Osteocyte (in vitro differentiated cells): ENCODE data around the gene ANKRD39. TPM values are rescaled to one million over a fixed set of nuclear protein-coding genes. Genes with fewer than 3 reads are reported as not detected.

Experiments
- DNase-seq: peaks from one replicate; pipeline ENCODE4 v3.0.0; 2021; ENCODE audit warnings: mixed read lengths; ENCODE audit not compliant: unreplicated experiment; ENCODE audit errors: extremely low spot score
- H3K27ac Mint-ChIP-seq: one replicate; pipeline ENCODE4 v1.8.0; 2021; ENCODE audit warnings: mild to moderate bottlenecking, mixed read lengths; ENCODE audit not compliant: unreplicated experiment
- H3K27me3 Mint-ChIP-seq: one replicate; pipeline ENCODE4 v1.8.0; 2021; ENCODE audit warnings: mixed read lengths; ENCODE audit not compliant: unreplicated experiment
- H3K36me3 Mint-ChIP-seq: one replicate; pipeline ENCODE4 v1.8.0; 2021; ENCODE audit warnings: mixed read lengths; ENCODE audit not compliant: unreplicated experiment
- H3K4me1 Mint-ChIP-seq: one replicate; pipeline ENCODE4 v1.8.0; 2021; ENCODE audit warnings: mixed read lengths; ENCODE audit not compliant: unreplicated experiment
- H3K4me3 Mint-ChIP-seq: one replicate; pipeline ENCODE4 v1.8.0; 2021; ENCODE audit warnings: mild to moderate bottlenecking, moderate library complexity, mixed read lengths; ENCODE audit not compliant: unreplicated experiment
- H3K9me3 Mint-ChIP-seq: one replicate; pipeline ENCODE4 v1.8.0; 2021; ENCODE audit warnings: mixed read lengths; ENCODE audit not compliant: unreplicated experiment
- total RNA-seq: library from RNA; stranded (reverse); gene quantifications from 2 replicates; pipeline ENCODE4 v1.2.1, GENCODE V29; 2021
- TF ChIP-seq, protein P1 (sequence below): fragments of 200-600 bp; sonication (generic); IDR thresholded peaks from 2 replicates; pipeline ENCODE4 v1.5.0; 2021; ENCODE audit warnings: antibody characterized with exemption, mild to moderate bottlenecking, moderate library complexity

The ANKRD39 gene
- total RNA-seq, 1 donor from 2014 or later = 12.4 TPM

DNA sequence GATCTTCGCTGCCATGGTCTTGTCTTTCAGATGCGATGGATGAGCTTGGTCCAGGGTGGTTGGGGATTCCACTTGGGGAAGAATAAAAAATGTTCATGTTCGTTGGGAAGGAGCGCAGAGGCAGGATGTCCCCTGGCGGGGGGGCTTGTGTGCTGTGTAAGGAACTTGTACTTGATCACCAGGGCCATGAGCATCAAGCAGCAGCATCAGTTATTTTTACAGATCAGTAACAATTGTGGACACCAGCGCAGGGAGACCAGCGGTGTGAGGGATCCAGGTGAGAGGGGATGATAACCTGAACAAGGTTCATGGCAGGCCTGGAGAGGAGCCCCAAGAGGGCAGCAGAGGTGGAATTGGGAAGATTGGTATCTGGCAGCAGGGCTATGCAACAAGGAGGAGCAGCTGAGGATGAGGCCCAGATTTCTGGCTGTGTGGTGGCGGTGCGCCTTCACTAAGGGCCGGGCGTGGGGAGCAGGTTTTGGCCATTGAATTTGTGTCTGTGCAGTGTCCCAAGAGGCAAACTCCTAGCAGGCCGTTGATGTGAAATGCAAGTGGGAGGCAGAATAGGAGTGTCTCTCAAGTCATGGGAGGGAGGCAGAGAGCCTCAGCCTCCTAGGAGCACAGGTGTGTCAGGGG lies 37.8 kb downstream of the ANKRD39 start:
- peaks cover 18% of the 10 kb centered on the region for H3K36me3 Mint-ChIP-seq
- no peak for DNase-seq
- TF ChIP-seq, protein P1, sequence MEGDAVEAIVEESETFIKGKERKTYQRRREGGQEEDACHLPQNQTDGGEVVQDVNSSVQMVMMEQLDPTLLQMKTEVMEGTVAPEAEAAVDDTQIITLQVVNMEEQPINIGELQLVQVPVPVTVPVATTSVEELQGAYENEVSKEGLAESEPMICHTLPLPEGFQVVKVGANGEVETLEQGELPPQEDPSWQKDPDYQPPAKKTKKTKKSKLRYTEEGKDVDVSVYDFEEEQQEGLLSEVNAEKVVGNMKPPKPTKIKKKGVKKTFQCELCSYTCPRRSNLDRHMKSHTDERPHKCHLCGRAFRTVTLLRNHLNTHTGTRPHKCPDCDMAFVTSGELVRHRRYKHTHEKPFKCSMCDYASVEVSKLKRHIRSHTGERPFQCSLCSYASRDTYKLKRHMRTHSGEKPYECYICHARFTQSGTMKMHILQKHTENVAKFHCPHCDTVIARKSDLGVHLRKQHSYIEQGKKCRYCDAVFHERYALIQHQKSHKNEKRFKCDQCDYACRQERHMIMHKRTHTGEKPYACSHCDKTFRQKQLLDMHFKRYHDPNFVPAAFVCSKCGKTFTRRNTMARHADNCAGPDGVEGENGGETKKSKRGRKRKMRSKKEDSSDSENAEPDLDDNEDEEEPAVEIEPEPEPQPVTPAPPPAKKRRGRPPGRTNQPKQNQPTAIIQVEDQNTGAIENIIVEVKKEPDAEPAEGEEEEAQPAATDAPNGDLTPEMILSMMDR = no peak
- H3K9me3 Mint-ChIP-seq = no peaks in the 10 kb centered on the region
- H3K4me1 Mint-ChIP-seq = peaks cover 30% of the 10 kb centered on the region
- no peak overlapping the region for H3K4me3 Mint-ChIP-seq
- no peaks in the 10 kb centered on the region for H3K27me3 Mint-ChIP-seq
- no peak overlapping the region for H3K27ac Mint-ChIP-seq

GRCh38 chr2:96819128-96819875 lies 38.5 kb downstream of the ANKRD39 start:
- Mint-ChIP-seq H3K9me3 (no peaks in the 10 kb centered on the region), H3K4me1 (peaks cover 29% of the 10 kb centered on the region), H3K27me3 (no peaks in the 10 kb centered on the region), H3K4me3 (no peak overlapping the region), H3K27ac (no peak overlapping the region), H3K36me3 (peaks cover 18% of the 10 kb centered on the region)
- no peak for DNase-seq
- TF ChIP-seq, protein P1 = no peak

DNA sequence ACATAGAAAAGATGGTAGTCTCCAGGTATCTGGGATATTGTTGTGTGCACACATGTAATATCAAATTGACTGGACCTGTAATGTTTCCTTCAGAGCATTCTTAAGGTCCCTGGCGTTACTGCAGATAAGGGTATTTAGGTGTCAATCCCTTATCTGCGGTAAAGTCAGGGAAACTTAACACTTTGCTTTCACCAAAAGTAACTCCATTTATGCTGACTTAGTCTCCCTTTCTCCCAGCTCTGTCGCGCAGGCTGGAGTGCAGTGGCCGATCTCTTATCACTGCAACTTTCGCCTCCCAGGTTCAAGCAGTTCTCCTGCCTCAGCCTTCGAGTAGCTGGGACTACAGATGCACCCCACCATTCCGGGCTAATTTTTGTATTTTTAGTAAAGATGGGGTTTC lies 39.9 kb downstream of the ANKRD39 start:
- peak overlapping the region; percentile 71 for H3K4me3 Mint-ChIP-seq
- no peaks in the 10 kb centered on the region for H3K27me3 Mint-ChIP-seq
- no peak overlapping the region for H3K27ac Mint-ChIP-seq
- peaks cover 18% of the 10 kb centered on the region for H3K36me3 Mint-ChIP-seq
- H3K4me1 Mint-ChIP-seq = peaks cover 29% of the 10 kb centered on the region
- TF ChIP-seq, protein P1 = no peak
- H3K9me3 Mint-ChIP-seq = no peaks in the 10 kb centered on the region
- no peak for DNase-seq

DNA sequence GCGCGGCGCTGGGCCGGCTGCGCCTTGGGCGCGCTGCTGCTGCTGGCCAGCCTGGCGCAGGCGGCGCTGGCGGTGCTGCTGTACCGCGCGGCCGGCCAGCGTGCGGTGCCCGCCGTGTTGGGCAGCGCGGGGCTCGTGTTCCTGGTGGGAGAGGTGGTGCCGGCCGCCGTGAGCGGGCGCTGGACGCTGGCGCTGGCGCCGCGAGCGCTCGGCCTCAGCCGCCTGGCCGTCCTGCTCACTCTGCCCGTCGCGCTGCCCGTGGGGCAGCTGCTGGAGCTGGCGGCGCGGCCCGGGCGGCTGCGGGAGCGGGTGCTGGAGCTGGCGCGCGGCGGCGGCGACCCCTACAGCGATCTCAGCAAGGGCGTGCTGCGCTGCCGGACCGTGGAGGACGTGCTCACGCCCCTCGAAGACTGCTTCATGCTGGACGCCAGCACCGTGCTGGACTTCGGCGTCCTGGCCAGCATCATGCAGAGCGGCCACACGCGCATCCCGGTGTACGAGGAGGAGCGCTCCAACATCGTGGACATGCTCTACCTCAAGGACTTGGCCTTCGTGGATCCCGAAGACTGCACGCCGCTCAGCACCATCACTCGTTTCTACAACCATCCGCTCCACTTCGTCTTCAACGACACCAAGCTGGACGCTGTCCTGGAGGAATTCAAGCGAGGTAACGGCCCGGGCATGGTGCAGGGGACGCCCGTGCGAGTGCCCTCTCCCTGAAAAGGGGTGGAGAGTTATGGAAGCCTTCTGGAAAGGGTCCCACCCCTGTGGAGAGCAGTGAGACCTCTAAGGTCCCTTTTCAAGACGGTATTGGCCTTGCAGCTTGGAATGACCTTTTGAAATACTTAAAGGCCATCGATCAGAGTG lies 40.7 kb downstream of the ANKRD39 start:
- Mint-ChIP-seq H3K4me3 (peak overlapping the region; percentile 71), H3K9me3 (no peaks in the 10 kb centered on the region), H3K27me3 (no peaks in the 10 kb centered on the region), H3K36me3 (peaks cover 18% of the 10 kb centered on the region), H3K4me1 (peaks cover 29% of the 10 kb centered on the region), H3K27ac (no peak overlapping the region)
- no peak for DNase-seq
- TF ChIP-seq, protein P1 = no peak
